Muscle layer of duodenum (tissue), 2 donors: ENCODE results near the gene EYS.
"Not testable (repeated sequence)": the region's sequence is repeated elsewhere in the genome, so short reads cannot be mapped to it uniquely, and the experiment has no call there.

ENCODE experiments used
- H3K27ac ChIP-seq: one replicate; pipeline ENCODE4 v1.7.0; 2013; ENCODE audit warnings: mild to moderate bottlenecking, low read length
- H3K27me3 ChIP-seq: one replicate; pipeline ENCODE4 v1.7.0; 2013; ENCODE audit warnings: low read depth, mild to moderate bottlenecking, control low read depth, low read length
- H3K36me3 ChIP-seq, 2 donors: one replicate each; pipeline ENCODE4 v1.7.0; 2013; ENCODE audit warnings: low read length in 2 of 2, control low read depth in 1 of 2, mild to moderate bottlenecking in 1 of 2; ENCODE audit not compliant: insufficient read depth in 2 of 2, control insufficient read depth in 1 of 2
- H3K4me1 ChIP-seq, 2 donors: one replicate each; pipeline ENCODE4 v1.7.0; 2013; ENCODE audit warnings: low read length in 2 of 2, mild to moderate bottlenecking in 2 of 2, control low read depth in 1 of 2, moderate library complexity in 1 of 2; ENCODE audit not compliant: insufficient read depth in 2 of 2, control insufficient read depth in 1 of 2
- H3K4me3 ChIP-seq, 2 donors: one replicate each; pipeline ENCODE4 v1.7.0; 2013; ENCODE audit warnings: low read length in 2 of 2, low read depth in 1 of 2, mild to moderate bottlenecking in 1 of 2
- H3K9me3 ChIP-seq, 2 donors: one replicate each; pipeline ENCODE4 v1.7.0; 2013; ENCODE audit warnings: low read length in 2 of 2, control low read depth in 1 of 2, mild to moderate bottlenecking in 1 of 2; ENCODE audit not compliant: control insufficient read depth in 1 of 2
- donor health status: healthy.

Gene EYS

DNA sequence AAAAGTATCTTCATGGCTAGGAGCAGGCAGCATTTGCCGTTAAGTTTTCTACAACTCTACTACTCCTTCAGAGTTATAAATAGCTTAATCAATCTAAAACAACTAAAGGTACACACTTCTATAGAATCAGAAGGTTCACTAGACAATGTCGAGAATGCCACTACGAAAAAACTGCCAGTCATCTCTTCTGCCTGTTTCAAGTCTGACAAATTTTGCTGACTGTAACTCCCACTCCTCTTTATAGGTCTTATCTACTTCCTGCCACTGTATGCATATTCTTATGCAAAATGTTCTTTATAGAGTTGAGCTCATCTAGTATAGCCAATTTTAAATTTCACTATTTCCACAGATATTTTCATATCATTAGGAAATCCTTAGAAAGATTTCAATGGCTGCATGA is 160.1 kb downstream of the EYS start:
- Histone ChIP-seq H3K4me3 (no peak overlapping the region), H3K27ac (no peak overlapping the region), H3K4me1 (no peaks in the 10 kb centered on the region), H3K27me3 (no peaks in the 10 kb centered on the region), H3K36me3 (no peaks in the 10 kb centered on the region), H3K9me3 (no peaks in the 10 kb centered on the region)

GRCh38 chr6:65545920-65546319 is 161.1 kb downstream of the EYS start:
- no peak overlapping the region for H3K4me3 ChIP-seq
- H3K9me3 ChIP-seq, result no peaks in the 10 kb centered on the region
- H3K36me3 ChIP-seq, result no peaks in the 10 kb centered on the region
- no peaks in the 10 kb centered on the region for H3K27me3 ChIP-seq
- H3K4me1 ChIP-seq, result no peaks in the 10 kb centered on the region
- no peak overlapping the region for H3K27ac ChIP-seq

GRCh38 chr6:65538644-65539043 is 168.4 kb downstream of the EYS start:
- Histone ChIP-seq H3K27me3 (no peaks in the 10 kb centered on the region), H3K27ac (no peak overlapping the region), H3K4me1 (no peaks in the 10 kb centered on the region), H3K36me3 (no peaks in the 10 kb centered on the region), H3K9me3 (no peaks in the 10 kb centered on the region), H3K4me3 (no peak overlapping the region)

- H3K4me3 ChIP-seq, result no peak overlapping the region
Observed at GRCh38 chr6:65537600-65537999, 169.4 kb downstream of the EYS start.

DNA sequence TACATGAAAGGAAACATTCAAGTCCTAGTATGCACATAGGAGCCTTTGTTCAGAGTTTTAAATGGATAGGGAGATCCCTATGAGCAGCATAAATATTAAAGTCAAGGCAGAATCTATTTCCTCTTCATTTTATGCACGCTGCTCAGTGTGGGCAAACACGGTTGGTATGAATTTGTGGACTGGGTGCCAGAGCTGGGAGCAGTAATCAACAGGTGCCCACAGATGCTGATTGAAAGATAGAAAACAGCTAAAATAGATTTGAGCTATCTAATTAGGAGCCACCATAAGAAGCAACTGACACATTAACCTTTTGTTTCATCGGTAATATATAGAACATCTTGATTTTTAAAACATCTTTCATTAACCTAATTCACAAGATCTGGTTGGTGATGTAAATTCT is 175.5 kb downstream of the EYS start:
- Histone ChIP-seq H3K27ac (no peak overlapping the region), H3K27me3 (no peaks in the 10 kb centered on the region), H3K9me3 (no peaks in the 10 kb centered on the region), H3K4me1 (no peaks in the 10 kb centered on the region), H3K36me3 (no peaks in the 10 kb centered on the region), H3K4me3 (no peak overlapping the region)

More at GRCh38 chr6:65537600-65537999, 169.4 kb downstream of the EYS start:
- no peaks in the 10 kb centered on the region for H3K9me3 ChIP-seq
- H3K36me3 ChIP-seq, result no peaks in the 10 kb centered on the region
- H3K27me3 ChIP-seq, result no peaks in the 10 kb centered on the region
- H3K27ac ChIP-seq, result no peak overlapping the region
- H3K4me1 ChIP-seq, result no peaks in the 10 kb centered on the region

- Histone ChIP-seq H3K4me3 (no peak overlapping the region), H3K9me3 (no peaks in the 10 kb centered on the region), H3K36me3 (no peaks in the 10 kb centered on the region), H3K27ac (no peak overlapping the region), H3K4me1 (no peaks in the 10 kb centered on the region), H3K27me3 (no peaks in the 10 kb centered on the region)
Observed at GRCh38 chr6:65524232-65524631, 182.8 kb downstream of the EYS start.

GRCh38 chr6:65505736-65506135 is 201.3 kb downstream of the EYS start:
- Histone ChIP-seq H3K9me3 (no peaks in the 10 kb centered on the region), H3K4me3 (no peak overlapping the region), H3K27me3 (no peaks in the 10 kb centered on the region), H3K27ac (no peak overlapping the region), H3K36me3 (no peaks in the 10 kb centered on the region), H3K4me1 (no peaks in the 10 kb centered on the region)

- Histone ChIP-seq H3K36me3 (no peaks in the 10 kb centered on the region), H3K4me3 (no peak overlapping the region), H3K27ac (no peak overlapping the region), H3K9me3 (no peaks in the 10 kb centered on the region), H3K4me1 (no peaks in the 10 kb centered on the region), H3K27me3 (no peaks in the 10 kb centered on the region)
Observed at GRCh38 chr6:65501045-65501444, 206.0 kb downstream of the EYS start.

DNA sequence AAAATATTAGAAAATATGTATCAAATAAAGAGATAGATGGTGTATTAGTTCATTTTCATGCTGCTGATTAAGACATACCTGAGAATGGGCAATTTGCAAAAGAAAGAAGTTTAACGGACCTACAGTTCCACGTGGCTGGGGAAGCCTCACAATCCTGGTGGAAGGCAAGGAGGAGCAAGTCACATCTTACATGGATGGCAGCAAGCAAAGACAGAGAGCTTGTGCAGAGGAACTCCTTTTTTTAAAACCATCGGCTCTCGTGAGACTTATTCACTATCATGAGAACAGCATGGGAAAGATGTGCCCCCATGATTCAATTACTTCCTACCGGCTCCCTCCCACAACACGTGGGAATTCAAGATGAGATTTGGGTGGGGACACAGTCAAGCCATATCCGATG is 223.4 kb downstream of the EYS start:
- H3K4me3 ChIP-seq, H3K27me3 ChIP-seq, H3K9me3 ChIP-seq, H3K36me3 ChIP-seq, H3K27ac ChIP-seq, H3K4me1 ChIP-seq: not testable (repeated sequence)

- Histone ChIP-seq H3K9me3 (no peaks in the 10 kb centered on the region), H3K27ac (no peak overlapping the region)
Observed at GRCh38 chr6:65469650-65470049, 237.4 kb downstream of the EYS start.

DNA sequence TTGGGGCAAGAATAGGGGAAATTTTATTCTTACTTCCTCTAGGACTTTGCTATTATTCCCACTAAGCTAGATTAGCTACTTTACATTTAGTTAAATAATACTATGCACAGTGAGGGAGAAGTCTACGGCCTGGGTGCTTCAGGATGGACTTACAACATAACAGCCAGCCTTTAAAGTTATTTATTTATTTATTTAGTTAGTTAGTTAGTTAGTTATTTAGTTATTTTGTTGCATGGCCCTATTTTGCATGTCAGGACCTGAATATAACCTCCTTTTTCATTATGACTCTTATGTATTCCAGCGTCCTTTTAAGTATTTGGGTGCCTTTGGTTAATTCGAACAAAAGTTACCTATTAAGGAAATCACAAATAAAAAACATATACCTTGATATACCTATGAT is 238.7 kb downstream of the EYS start:
- no peaks in the 10 kb centered on the region for H3K4me1 ChIP-seq
- H3K9me3 ChIP-seq, result no peaks in the 10 kb centered on the region
- no peaks in the 10 kb centered on the region for H3K36me3 ChIP-seq
- no peak overlapping the region for H3K4me3 ChIP-seq
- H3K27me3 ChIP-seq, result no peaks in the 10 kb centered on the region
- H3K27ac ChIP-seq, result no peak overlapping the region

More at GRCh38 chr6:65469650-65470049, 237.4 kb downstream of the EYS start:
- Histone ChIP-seq H3K4me1 (no peaks in the 10 kb centered on the region), H3K27me3 (no peaks in the 10 kb centered on the region), H3K4me3 (no peak overlapping the region), H3K36me3 (no peaks in the 10 kb centered on the region)

DNA sequence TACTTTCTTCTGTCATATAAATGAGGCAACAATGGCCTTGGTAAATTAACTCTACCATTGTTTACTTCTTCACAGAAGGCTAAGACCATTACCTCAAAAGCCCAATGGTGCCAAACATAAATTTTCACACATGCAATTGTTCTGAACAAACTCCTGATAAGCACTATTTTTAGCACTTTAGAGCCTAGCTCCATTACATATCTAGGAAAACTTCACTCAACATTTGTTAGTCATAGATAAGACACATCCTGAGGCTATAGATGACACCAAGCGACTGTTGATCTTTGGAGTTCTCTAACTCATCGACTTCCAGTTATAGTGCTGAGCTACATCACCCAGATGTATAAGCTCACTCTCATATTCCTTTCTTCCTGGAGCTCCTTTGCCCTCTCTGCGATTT is 245.9 kb downstream of the EYS start:
- Histone ChIP-seq H3K36me3 (no peaks in the 10 kb centered on the region), H3K27ac (no peak overlapping the region), H3K4me3 (no peak overlapping the region), H3K9me3 (no peaks in the 10 kb centered on the region), H3K27me3 (no peaks in the 10 kb centered on the region), H3K4me1 (no peaks in the 10 kb centered on the region)
